Activated CD8-positive, alpha-beta memory T cell treated with anti-CD3 and anti-CD28 coated beads, Interleukin-2, amount 50 U/mL, for 1 hour (primary cell): ENCODE measurements around the gene EXOC1.

ENCODE experiments used
- DNase-seq: peaks from one replicate; pipeline ENCODE4 v3.0.0-alpha.2; 2020; ENCODE audit errors: extremely low read depth

EXOC1 gene

GRCh38 chr4:55857586-55857985 lies 4.1 kb downstream of the EXOC1 start:
- no peak for DNase-seq

GRCh38 chr4:55859711-55860110 lies 6.3 kb downstream of the EXOC1 start:
- DNase-seq, result no peak

DNA sequence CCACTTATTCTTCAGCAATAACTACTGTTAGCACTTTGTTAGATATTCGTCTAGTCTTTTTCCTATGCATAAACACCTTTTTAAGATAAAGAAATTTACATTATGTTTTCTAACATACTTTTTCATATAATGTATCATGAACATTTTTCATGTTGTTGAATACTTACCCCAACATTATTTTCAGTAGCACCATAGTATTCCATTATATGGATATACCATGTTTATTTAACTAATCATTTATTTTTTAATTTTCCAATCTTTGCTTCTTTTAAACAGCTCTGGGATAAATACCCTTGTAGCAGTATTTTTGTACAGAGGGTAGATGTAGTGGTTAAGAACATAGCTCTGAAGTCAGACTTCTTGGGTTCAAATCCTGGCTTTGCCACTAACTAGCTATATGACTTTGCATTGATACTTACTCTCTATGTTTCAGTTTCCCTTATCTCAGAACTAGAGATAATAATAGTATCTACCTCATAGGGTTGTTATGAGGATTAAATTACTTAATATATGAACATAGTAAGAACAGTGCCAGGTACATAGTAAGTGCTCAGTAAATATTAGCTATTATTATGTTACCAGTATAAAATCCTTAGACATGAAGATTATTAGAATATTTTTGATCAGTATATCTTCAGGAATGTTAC lies 11.3 kb downstream of the EXOC1 start:
- DNase-seq, result no peak

DNA sequence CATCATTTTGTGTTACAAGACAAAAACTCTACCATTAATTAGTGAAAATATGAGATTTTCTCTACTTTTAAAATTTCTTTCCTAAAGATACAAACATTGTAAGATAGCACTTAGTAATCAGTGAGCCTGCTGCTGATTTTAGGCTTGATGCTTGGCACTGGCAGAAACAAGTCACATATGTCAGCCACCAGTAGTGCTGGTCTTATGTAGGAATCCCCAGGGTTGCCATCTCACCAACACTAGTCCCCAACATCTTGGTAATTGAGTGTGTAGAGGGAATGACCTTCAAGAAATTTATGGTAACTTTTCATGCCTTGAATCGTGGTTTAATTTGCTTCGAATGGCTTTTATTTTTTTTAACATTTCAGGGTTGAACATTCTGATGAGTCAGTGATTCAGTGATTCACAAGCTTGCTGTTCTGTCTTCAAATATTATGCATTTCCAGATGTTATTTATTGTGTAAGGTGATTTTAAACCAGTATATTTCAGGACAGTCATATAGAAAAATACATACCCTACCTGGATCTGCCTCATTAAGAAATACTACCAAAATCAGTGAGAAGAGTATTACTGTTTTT lies 11.9 kb downstream of the EXOC1 start:
- no peak for DNase-seq

DNA sequence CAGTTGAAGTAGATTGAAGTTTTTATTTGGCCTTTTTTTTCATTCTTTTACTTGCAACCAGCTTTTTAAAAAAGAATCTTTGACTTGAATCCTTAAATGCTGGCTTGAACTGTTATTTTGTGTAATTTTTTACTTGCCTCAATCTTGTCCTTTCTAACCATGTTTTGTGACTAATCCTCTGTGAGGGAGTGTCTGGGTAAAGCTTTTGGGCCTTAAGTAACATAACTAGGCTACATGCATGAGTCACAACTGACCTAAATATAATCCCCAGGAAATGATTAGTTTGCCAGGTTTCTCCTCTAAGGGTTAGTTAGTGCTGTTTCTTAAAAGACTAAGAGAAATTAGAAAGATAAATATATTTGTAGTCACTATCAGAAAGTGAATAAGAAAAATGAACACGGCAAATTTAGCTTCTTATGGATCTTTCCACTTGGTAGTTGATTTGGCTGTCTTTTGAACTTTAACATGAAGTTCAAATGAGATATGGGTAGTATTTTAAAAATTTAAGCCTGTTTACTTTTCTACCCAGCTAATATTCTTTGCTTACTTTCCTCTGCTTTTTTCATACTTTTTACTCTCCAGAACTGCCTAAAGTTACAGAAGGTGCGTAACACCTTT lies 13.0 kb downstream of the EXOC1 start:
- DNase-seq, result no peak

- no peak for DNase-seq
These were observed 13.6 kb downstream of the EXOC1 start for GRCh38 chr4:55866973-55867574.

- no peak for DNase-seq
These were observed 15.2 kb downstream of the EXOC1 start for GRCh38 chr4:55868581-55869090.

DNA sequence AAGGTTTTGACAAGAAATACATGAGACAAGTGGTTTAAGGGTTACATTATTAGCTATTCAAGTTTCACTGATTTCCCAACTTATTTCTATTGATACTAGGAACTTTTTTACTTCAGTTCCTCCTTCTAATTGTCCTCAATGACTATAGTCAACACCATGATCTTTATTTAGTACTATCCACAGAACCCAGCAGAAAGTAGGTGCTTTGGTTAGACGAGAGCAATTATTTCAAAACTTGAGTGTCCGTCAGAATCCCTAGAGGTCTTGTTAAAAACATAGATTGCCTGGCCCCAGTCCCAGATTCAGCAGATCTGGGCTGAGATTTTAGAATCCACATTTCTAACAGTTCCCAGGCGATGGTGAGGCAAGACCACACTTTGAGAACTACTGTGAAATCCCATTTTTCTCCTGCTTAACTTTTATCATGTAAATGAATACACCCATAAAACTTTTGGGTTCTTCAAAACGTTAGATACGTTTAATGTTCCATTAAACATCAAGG lies 17.9 kb downstream of the EXOC1 start:
- no peak for DNase-seq

- DNase-seq, result no peak
These were observed 21.4 kb downstream of the EXOC1 start for GRCh38 chr4:55874831-55875230.

DNA sequence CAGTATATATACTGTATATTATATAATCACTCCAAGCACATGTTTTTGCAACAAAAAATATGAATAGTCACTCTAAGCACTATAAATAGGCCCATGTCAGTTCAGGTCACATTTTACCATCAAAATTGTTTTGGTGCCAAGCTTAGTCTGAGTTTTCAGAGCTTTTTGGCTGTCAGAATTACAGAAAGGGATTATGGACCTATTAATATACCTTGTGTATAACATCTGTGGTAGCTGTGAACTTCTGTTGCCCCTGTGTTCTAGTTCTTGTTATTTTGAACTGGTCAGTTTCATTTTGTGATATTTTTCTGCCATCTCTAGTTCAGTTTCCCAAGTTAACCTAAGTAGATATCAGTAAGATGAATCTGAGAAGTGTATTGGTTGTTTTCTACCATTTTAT lies 22.9 kb downstream of the EXOC1 start:
- DNase-seq, result no peak

GRCh38 chr4:55879224-55879623 lies 25.8 kb downstream of the EXOC1 start:
- no peak for DNase-seq

GRCh38 chr4:55880652-55881280 lies 27.3 kb downstream of the EXOC1 start:
- DNase-seq, result no peak

- no peak for DNase-seq
These were observed 30.8 kb downstream of the EXOC1 start for GRCh38 chr4:55884093-55884850.

GRCh38 chr4:55884851-55885219 lies 31.4 kb downstream of the EXOC1 start:
- no peak for DNase-seq

DNA sequence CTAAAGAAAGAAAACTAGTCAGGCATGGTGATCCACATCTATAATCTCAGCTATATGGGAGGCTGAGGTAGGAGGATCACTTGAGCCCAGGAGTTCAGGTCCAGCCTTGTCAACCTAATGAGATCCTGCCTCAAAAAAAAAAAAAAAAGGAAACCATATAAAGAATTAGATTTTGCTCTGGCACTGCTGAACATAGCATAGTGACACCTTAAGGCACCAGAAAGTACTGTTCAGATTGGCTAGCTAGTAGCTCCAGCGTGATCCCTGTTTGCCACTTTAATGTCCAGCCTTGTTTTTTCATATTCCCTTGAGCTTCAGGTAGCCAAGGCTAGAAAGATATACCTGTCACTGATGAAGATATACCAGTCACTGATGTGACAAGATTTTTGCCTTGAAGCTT lies 34.1 kb downstream of the EXOC1 start:
- DNase-seq, result no peak

GRCh38 chr4:55892156-55892555 lies 38.7 kb downstream of the EXOC1 start:
- no peak for DNase-seq

- no peak for DNase-seq
These were observed 43.2 kb downstream of the EXOC1 start for GRCh38 chr4:55896622-55897021.

- DNase-seq, result no peak
These were observed 49.2 kb downstream of the EXOC1 start for GRCh38 chr4:55902677-55903076.

GRCh38 chr4:55903577-55903976 lies 50.1 kb downstream of the EXOC1 start:
- no peak for DNase-seq

- DNase-seq, result no peak
These were observed 51.1 kb downstream of the EXOC1 start for GRCh38 chr4:55904576-55904975.

DNA sequence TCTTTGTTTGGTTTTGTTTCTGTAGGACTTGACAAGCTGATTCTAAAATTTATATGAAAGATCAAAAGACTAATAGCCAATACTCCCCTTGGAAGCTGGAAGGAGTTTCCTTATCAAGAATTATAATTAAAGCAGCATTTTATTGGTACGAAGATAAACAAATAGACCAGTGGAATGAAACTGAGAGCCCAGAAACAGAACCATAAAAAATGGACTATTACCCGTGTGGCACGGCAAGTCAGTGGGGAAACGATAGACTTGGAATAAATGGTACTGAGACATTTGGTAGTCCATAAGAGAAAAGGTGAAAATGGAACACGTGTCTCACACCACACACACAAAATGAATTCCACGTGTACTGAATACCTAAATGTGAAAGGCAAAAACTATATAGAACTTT lies 52.9 kb downstream of the EXOC1 start:
- no peak for DNase-seq

- DNase-seq, result no peak
These were observed 53.5 kb downstream of the EXOC1 start for GRCh38 chr4:55906989-55907388.
